ENCODE results near the gene COL4A1. TPM values are rescaled to one million over a fixed set of nuclear protein-coding genes. Genes with fewer than 3 reads are reported as not detected.

The COL4A1 gene
- total RNA-seq, 2 donors from 2014 or later: 140 to 201 TPM

GRCh38 chr13:110276553-110276950 lies 30.4 kb downstream of the COL4A1 start:
- DNase-seq (ENCODE audit: low spot score): no peak
- peak overlapping the region; percentile 32 to 45 for H3K27ac ChIP-seq
- H3K9me3 ChIP-seq: no peaks in the 10 kb centered on the region
- no peak for TF ChIP-seq CTCF (IDR thresholded peaks at IDR 0.05)
- peaks cover 0 to 77% of the 10 kb centered on the region in 2 donors for H3K4me1 ChIP-seq
- no peaks in the 10 kb centered on the region for H3K27me3 ChIP-seq
- no peaks in the 10 kb centered on the region for H3K36me3 ChIP-seq
- no peak overlapping the region for H3K4me3 ChIP-seq

- peaks cover 0 to 77% of the 10 kb centered on the region in 2 donors for H3K4me1 ChIP-seq
- peak; percentile 58 for DNase-seq (ENCODE audit: low spot score)
- H3K27ac ChIP-seq: peak overlapping the region; percentile 9 to 45
- no peaks in the 10 kb centered on the region for H3K36me3 ChIP-seq
- no peaks in the 10 kb centered on the region for H3K9me3 ChIP-seq
- H3K27me3 ChIP-seq: no peaks in the 10 kb centered on the region
- H3K4me3 ChIP-seq: no peak overlapping the region
- no peak for TF ChIP-seq CTCF (IDR thresholded peaks at IDR 0.05)
These were observed 30.9 kb downstream of the COL4A1 start for GRCh38 chr13:110275931-110276552.

- Histone ChIP-seq H3K4me1 (peaks cover 0 to 73% of the 10 kb centered on the region in 2 donors), H3K9me3 (no peaks in the 10 kb centered on the region), H3K27ac (peak overlapping the region; percentile 37 to 50), H3K4me3 (no peak overlapping the region), H3K27me3 (no peaks in the 10 kb centered on the region), H3K36me3 (no peaks in the 10 kb centered on the region)
- DNase-seq (ENCODE audit: low spot score): peak; percentile 67
- peak; percentile 16 to 60 for TF ChIP-seq CTCF (IDR thresholded peaks at IDR 0.05)
These were observed 32.3 kb downstream of the COL4A1 start for GRCh38 chr13:110274687-110275086.

- Histone ChIP-seq H3K9me3 (no peaks in the 10 kb centered on the region), H3K36me3 (no peaks in the 10 kb centered on the region), H3K4me1 (peaks cover 0 to 77% of the 10 kb centered on the region in 2 donors), H3K4me3 (no peak overlapping the region), H3K27ac (peak overlapping the region; percentile 50 to 69), H3K27me3 (no peaks in the 10 kb centered on the region)
- no peak for TF ChIP-seq CTCF (IDR thresholded peaks at IDR 0.05)
- DNase-seq (ENCODE audit: low spot score): no peak
These were observed 33.7 kb downstream of the COL4A1 start for GRCh38 chr13:110273254-110273653.

GRCh38 chr13:110272651-110273050 lies 34.3 kb downstream of the COL4A1 start:
- Histone ChIP-seq H3K27ac (peak overlapping the region; percentile 10 to 69), H3K4me1 (peaks cover 0 to 77% of the 10 kb centered on the region in 2 donors), H3K36me3 (no peaks in the 10 kb centered on the region), H3K9me3 (no peaks in the 10 kb centered on the region), H3K4me3 (no peak overlapping the region), H3K27me3 (no peaks in the 10 kb centered on the region)
- no peak for DNase-seq (ENCODE audit: low spot score)
- no peak for TF ChIP-seq CTCF (IDR thresholded peaks at IDR 0.05)

- no peak overlapping the region for H3K4me3 ChIP-seq
- H3K36me3 ChIP-seq: no peaks in the 10 kb centered on the region
- TF ChIP-seq CTCF (IDR thresholded peaks at IDR 0.05): no peak
- H3K27me3 ChIP-seq: no peaks in the 10 kb centered on the region
- peak overlapping the region; percentile 8 to 69 for H3K27ac ChIP-seq
- no peaks in the 10 kb centered on the region for H3K9me3 ChIP-seq
- peak; percentile 48 for DNase-seq (ENCODE audit: low spot score)
- H3K4me1 ChIP-seq: peaks cover 0 to 77% of the 10 kb centered on the region in 2 donors
These were observed 34.7 kb downstream of the COL4A1 start for GRCh38 chr13:110272227-110272626.

All from right atrium auricular region (tissue), 2 donors.